Nephron progenitor cell (in vitro differentiated cells): ENCODE data around the gene DNAH2.

ENCODE experiments used
- DNase-seq: peaks from one replicate; pipeline ENCODE4 v3.0.0; 2021
- H3K27ac Mint-ChIP-seq: 2 replicates; pipeline ENCODE4 v1.8.0; 2021; ENCODE audit warnings: mild to moderate bottlenecking, moderate library complexity, mixed read lengths
- H3K27me3 Mint-ChIP-seq: 2 replicates; pipeline ENCODE4 v1.8.0; 2021; ENCODE audit warnings: mild to moderate bottlenecking, low read depth, mixed read lengths; ENCODE audit not compliant: poor library complexity
- H3K36me3 Mint-ChIP-seq: 2 replicates; pipeline ENCODE4 v1.8.0; 2021; ENCODE audit warnings: low read depth, mixed read lengths
- H3K4me1 Mint-ChIP-seq: 2 replicates; pipeline ENCODE4 v1.8.0; 2021; ENCODE audit warnings: mixed read lengths
- H3K4me3 Mint-ChIP-seq: 2 replicates; pipeline ENCODE4 v1.8.0; 2021; ENCODE audit warnings: mild to moderate bottlenecking, moderate library complexity, mixed read lengths
- H3K9me3 Mint-ChIP-seq: 2 replicates; pipeline ENCODE4 v1.8.0; 2021; ENCODE audit warnings: mild to moderate bottlenecking, moderate library complexity, mixed read lengths
- TF ChIP-seq, protein P1 (sequence below): fragments of 200-600 bp; sonication (generic); IDR thresholded peaks from 2 replicates; pipeline ENCODE4 v1.5.0; 2021; ENCODE audit warnings: antibody characterized with exemption

The DNAH2 gene

GRCh38 chr17:7867881-7868329, 150.4 kb downstream of the DNAH2 start:
- H3K27me3 Mint-ChIP-seq, result peaks cover 4% of the 10 kb centered on the region
- H3K27ac Mint-ChIP-seq, result peak overlapping the region; percentile 83
- peaks cover 31% of the 10 kb centered on the region for H3K4me1 Mint-ChIP-seq
- peak overlapping the region; percentile 7 for H3K4me3 Mint-ChIP-seq
- H3K36me3 Mint-ChIP-seq, result peaks cover 46% of the 10 kb centered on the region
- DNase-seq, result no peak
- TF ChIP-seq, protein P1, sequence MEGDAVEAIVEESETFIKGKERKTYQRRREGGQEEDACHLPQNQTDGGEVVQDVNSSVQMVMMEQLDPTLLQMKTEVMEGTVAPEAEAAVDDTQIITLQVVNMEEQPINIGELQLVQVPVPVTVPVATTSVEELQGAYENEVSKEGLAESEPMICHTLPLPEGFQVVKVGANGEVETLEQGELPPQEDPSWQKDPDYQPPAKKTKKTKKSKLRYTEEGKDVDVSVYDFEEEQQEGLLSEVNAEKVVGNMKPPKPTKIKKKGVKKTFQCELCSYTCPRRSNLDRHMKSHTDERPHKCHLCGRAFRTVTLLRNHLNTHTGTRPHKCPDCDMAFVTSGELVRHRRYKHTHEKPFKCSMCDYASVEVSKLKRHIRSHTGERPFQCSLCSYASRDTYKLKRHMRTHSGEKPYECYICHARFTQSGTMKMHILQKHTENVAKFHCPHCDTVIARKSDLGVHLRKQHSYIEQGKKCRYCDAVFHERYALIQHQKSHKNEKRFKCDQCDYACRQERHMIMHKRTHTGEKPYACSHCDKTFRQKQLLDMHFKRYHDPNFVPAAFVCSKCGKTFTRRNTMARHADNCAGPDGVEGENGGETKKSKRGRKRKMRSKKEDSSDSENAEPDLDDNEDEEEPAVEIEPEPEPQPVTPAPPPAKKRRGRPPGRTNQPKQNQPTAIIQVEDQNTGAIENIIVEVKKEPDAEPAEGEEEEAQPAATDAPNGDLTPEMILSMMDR, result no peak
- peaks cover 11% of the 10 kb centered on the region for H3K9me3 Mint-ChIP-seq

GRCh38 chr17:7873051-7873450, 155.5 kb downstream of the DNAH2 start:
- TF ChIP-seq, protein P1, result no peak
- H3K4me1 Mint-ChIP-seq, result peaks cover 19% of the 10 kb centered on the region
- H3K4me3 Mint-ChIP-seq, result no peak overlapping the region

GRCh38 chr17:7875804-7876370, 158.3 kb downstream of the DNAH2 start:
- Mint-ChIP-seq H3K27ac (no peak overlapping the region), H3K9me3 (no peaks in the 10 kb centered on the region), H3K4me3 (no peak overlapping the region), H3K36me3 (peaks cover 48% of the 10 kb centered on the region), H3K4me1 (peaks cover 6% of the 10 kb centered on the region), H3K27me3 (no peaks in the 10 kb centered on the region)
- TF ChIP-seq, protein P1, result no peak
- no peak for DNase-seq

More at GRCh38 chr17:7873051-7873450, 155.5 kb downstream of the DNAH2 start:
- Mint-ChIP-seq H3K27ac (peak overlapping the region; percentile 7), H3K27me3 (peaks cover 1% of the 10 kb centered on the region), H3K9me3 (no peaks in the 10 kb centered on the region), H3K36me3 (peaks cover 50% of the 10 kb centered on the region)
- DNase-seq, result no peak

DNA sequence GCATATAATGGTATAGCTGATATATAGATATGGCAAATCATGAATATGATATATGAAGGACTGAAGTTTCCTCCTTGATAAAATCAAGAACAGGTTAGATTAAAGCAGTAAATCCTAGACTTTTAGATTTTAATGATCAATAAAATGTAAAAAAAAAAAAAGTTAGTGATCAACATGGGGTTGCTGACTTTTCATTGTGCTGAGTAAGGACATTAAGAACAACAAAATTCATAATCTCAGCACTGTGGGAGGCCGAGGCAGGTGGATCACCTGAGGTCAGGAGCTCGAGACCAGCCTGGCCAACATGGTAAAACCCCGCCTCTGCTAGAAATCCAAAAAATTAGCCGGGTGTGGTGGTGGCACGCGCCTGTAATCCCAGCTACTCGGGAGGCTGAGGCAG, 160.7 kb downstream of the DNAH2 start:
- no peaks in the 10 kb centered on the region for H3K4me1 Mint-ChIP-seq
- no peaks in the 10 kb centered on the region for H3K27me3 Mint-ChIP-seq
- no peaks in the 10 kb centered on the region for H3K9me3 Mint-ChIP-seq
- H3K36me3 Mint-ChIP-seq, result peaks cover 32% of the 10 kb centered on the region
- no peak overlapping the region for H3K27ac Mint-ChIP-seq
- DNase-seq, result no peak
- TF ChIP-seq, protein P1, result no peak
- H3K4me3 Mint-ChIP-seq, result no peak overlapping the region

GRCh38 chr17:7880076-7880868, 162.7 kb downstream of the DNAH2 start:
- TF ChIP-seq, protein P1, result no peak
- peaks cover 5% of the 10 kb centered on the region for H3K4me1 Mint-ChIP-seq
- no peaks in the 10 kb centered on the region for H3K27me3 Mint-ChIP-seq
- H3K4me3 Mint-ChIP-seq, result no peak overlapping the region
- H3K27ac Mint-ChIP-seq, result no peak overlapping the region
- peaks cover 19% of the 10 kb centered on the region for H3K36me3 Mint-ChIP-seq
- no peak for DNase-seq
- H3K9me3 Mint-ChIP-seq, result no peaks in the 10 kb centered on the region
